Loucy (cell line): ENCODE results near the gene GPC1.

ENCODE experiments used
- H2AFZ ChIP-seq: fragments of 200-600 bp; sonication (generic); 2 replicates; pipeline ENCODE4 v1.6.0; 2016; ENCODE audit warnings: antibody characterized with exemption, mild to moderate bottlenecking, low read length, moderate library complexity
- H3F3A ChIP-seq: fragments of 200-600 bp; 2 replicates; pipeline ENCODE4 v1.6.0; 2016; ENCODE audit warnings: antibody characterized with exemption, low read depth, mild to moderate bottlenecking
- H3K27me3 ChIP-seq: fragments of 200-600 bp; sonication (generic); 2 replicates; pipeline ENCODE4 v1.6.1; 2014; ENCODE audit warnings: low read length, mild to moderate bottlenecking; ENCODE audit not compliant: insufficient read depth, poor library complexity, severe bottlenecking
- H3K36me3 ChIP-seq: fragments of 200-600 bp; sonication (generic); 2 replicates; pipeline ENCODE4 v1.6.1; 2016; ENCODE audit warnings: low read length; ENCODE audit not compliant: insufficient read depth
- H3K4me1 ChIP-seq: fragments of 200-600 bp; sonication (generic); 2 replicates; pipeline ENCODE4 v1.5.1; 2014; ENCODE audit warnings: low read length, mild to moderate bottlenecking; ENCODE audit not compliant: insufficient read depth, poor library complexity, severe bottlenecking
- H3K4me2 ChIP-seq: fragments of 200-600 bp; sonication (generic); 2 replicates; pipeline ENCODE4 v1.6.0; 2014; ENCODE audit warnings: antibody characterized with exemption, low read length, low read depth, mild to moderate bottlenecking; ENCODE audit not compliant: poor library complexity, severe bottlenecking
- H3K4me3 ChIP-seq: fragments of 200-600 bp; sonication (generic); 2 replicates; pipeline ENCODE4 v1.5.1; 2014; ENCODE audit warnings: low read length, mild to moderate bottlenecking, mixed read lengths; ENCODE audit not compliant: poor library complexity, severe bottlenecking
- H3K79me2 ChIP-seq: fragments of 200-600 bp; sonication (generic); 2 replicates; pipeline ENCODE4 v1.6.1; 2014; ENCODE audit warnings: low read length; ENCODE audit not compliant: insufficient read depth
- H3K9ac ChIP-seq: fragments of 200-600 bp; sonication (generic); 2 replicates; pipeline ENCODE4 v1.6.0; 2014; ENCODE audit warnings: mild to moderate bottlenecking, low read depth, low read length, moderate library complexity; ENCODE audit not compliant: poor library complexity, severe bottlenecking
- H3K9me2 ChIP-seq: fragments of 200-600 bp; sonication (generic); replicated peaks from 2 replicates; pipeline ENCODE4 v1.6.1; 2016; ENCODE audit warnings: low read depth, low read length, mixed read lengths
- H3K9me3 ChIP-seq: fragments of 200-600 bp; sonication (generic); 2 replicates; pipeline ENCODE4 v1.6.1; 2014; ENCODE audit warnings: mild to moderate bottlenecking, antibody characterized with exemption, low read length, low read depth; ENCODE audit not compliant: insufficient read depth
- H4K20me1 ChIP-seq: fragments of 200-600 bp; sonication (generic); 2 replicates; pipeline ENCODE4 v1.6.0; 2014; ENCODE audit warnings: antibody characterized with exemption, low read length, mild to moderate bottlenecking; ENCODE audit not compliant: insufficient read depth, poor library complexity, severe bottlenecking
- EZH2phosphoT487 ChIP-seq: fragments of 200-600 bp; IDR thresholded peaks from 2 replicates; pipeline ENCODE4 v1.6.1; 2018; ENCODE audit warnings: antibody characterized with exemption, mild to moderate bottlenecking, moderate library complexity, borderline replicate concordance
- TF ChIP-seq, protein P1 (sequence below): fragments of 200-600 bp; sonication (generic); conservative IDR thresholded peaks from 2 replicates; pipeline ENCODE4 v1.5.1; 2014; ENCODE audit warnings: mild to moderate bottlenecking, antibody characterized with exemption, low read length

The GPC1 gene

DNA sequence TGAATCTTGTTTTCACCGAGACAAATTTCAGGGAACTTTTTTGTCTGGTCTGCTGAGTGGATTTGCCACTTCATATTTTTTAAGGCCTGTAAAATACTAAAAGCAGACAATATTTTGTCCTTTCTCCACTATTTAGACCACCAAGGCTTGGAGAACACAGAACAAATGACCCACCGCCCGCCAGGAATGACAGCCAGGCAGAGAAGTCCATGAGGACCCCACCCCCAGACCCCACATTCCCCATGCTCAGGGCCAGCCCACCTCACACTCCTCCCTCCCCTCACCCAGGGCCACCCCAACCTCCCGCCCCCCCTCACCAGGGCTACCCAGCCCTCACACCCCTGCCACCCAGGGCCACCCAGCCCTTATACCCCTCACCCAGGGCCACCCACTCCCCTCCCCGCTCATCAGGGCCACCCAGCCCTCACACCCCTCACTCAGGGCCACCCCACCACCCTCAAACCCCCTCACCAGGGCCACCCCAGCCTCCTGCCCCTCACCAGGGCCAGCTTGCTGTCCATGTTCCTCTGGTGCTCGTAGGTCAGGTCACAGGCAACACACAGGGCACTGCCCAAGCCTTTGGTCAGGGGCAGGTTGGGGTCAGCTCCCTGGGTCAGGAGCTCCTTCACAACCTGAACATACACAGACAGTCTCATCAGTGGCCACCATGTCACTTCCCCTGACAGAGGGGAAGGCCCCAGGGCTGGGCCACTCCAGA, 71.8 kb downstream of the GPC1 start:
- Histone ChIP-seq H3K4me2 (no peak overlapping the region), H3K79me2 (no peaks in the 10 kb centered on the region), H3K9me3 (no peaks in the 10 kb centered on the region), H3K4me1 (no peaks in the 10 kb centered on the region), H3K27me3 (no peaks in the 10 kb centered on the region), H3K9me2 (no peaks in the 10 kb centered on the region), H3K4me3 (no peak overlapping the region), H3F3A (no peaks in the 10 kb centered on the region), H3K9ac (no peak overlapping the region), H3K36me3 (no peaks in the 10 kb centered on the region), H2AFZ (no peak overlapping the region), H4K20me1 (no peaks in the 10 kb centered on the region)
- TF ChIP-seq, protein P1, sequence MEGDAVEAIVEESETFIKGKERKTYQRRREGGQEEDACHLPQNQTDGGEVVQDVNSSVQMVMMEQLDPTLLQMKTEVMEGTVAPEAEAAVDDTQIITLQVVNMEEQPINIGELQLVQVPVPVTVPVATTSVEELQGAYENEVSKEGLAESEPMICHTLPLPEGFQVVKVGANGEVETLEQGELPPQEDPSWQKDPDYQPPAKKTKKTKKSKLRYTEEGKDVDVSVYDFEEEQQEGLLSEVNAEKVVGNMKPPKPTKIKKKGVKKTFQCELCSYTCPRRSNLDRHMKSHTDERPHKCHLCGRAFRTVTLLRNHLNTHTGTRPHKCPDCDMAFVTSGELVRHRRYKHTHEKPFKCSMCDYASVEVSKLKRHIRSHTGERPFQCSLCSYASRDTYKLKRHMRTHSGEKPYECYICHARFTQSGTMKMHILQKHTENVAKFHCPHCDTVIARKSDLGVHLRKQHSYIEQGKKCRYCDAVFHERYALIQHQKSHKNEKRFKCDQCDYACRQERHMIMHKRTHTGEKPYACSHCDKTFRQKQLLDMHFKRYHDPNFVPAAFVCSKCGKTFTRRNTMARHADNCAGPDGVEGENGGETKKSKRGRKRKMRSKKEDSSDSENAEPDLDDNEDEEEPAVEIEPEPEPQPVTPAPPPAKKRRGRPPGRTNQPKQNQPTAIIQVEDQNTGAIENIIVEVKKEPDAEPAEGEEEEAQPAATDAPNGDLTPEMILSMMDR = no peak
- TF ChIP-seq EZH2phosphoT487 = no peak

DNA sequence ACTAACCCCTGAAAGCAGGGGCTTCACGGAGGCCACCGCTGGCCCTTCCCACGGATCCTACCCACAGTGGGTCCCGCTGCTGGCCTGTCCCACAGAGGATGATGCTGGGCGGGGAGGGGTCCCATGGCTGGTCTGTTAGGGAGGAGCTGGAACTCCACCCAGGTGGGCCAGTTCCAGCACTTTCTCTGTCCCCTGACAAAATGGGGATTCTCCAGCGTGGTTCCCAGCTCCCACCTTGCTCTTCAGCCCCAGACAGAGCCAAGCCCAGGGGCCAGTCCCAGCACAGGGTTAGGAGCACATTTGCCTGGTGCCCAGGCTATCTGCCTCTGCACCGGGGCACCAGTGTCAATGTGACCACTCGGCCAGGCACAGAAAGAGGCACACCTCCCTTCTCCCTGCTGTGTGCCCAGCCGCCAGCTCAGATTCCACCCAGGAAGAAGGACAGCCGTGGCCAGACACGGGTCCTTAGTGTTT, 72.4 kb downstream of the GPC1 start:
- no peaks in the 10 kb centered on the region for H3K79me2 ChIP-seq
- H3K27me3 ChIP-seq = no peaks in the 10 kb centered on the region
- H3K9ac ChIP-seq = no peak overlapping the region
- no peak overlapping the region for H3K4me2 ChIP-seq
- no peak overlapping the region for H3K4me3 ChIP-seq
- no peaks in the 10 kb centered on the region for H3K4me1 ChIP-seq
- no peaks in the 10 kb centered on the region for H3K9me3 ChIP-seq
- H3F3A ChIP-seq = no peaks in the 10 kb centered on the region
- H3K9me2 ChIP-seq = no peaks in the 10 kb centered on the region
- no peaks in the 10 kb centered on the region for H4K20me1 ChIP-seq
- TF ChIP-seq EZH2phosphoT487 = no peak
- TF ChIP-seq, protein P1 = no peak
- H2AFZ ChIP-seq = no peak overlapping the region
- no peaks in the 10 kb centered on the region for H3K36me3 ChIP-seq

DNA sequence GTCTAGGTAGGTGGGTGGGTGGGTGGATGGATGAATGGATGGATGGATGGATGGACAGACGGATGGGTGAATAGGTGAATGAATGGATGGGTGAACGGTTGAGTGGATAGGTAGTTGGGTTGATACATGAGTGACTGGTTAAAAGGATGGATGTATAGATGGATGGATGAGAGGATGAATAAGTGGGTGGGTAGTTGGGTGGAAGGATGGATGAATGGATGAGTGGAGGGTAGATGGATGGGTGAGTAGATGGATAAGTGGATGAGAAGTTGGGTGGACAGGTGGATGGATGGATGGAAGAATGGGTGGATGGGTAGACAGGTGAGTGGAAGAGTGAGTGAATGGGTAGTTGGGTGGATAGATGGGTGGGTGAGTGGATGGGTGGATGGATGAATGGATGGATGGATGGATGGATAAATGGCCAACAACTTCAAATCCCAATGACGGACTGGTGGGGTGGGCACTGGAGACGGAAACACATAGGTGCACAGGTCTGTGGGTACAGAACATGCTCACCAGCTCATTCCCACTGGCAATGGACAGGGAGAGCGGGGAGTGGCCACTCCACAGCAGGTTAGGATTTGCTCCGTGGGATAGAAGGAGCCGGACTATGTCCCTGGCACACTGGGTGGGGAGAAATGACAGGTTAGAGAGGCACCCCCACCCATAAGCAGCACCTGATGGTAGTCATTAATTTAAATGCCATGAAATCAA, 73.5 kb downstream of the GPC1 start:
- Histone ChIP-seq H4K20me1 (no peaks in the 10 kb centered on the region), H3K4me1 (no peaks in the 10 kb centered on the region), H3K9me2 (no peaks in the 10 kb centered on the region), H3K9ac (no peak overlapping the region), H3F3A (no peaks in the 10 kb centered on the region), H3K27me3 (no peaks in the 10 kb centered on the region), H3K36me3 (no peaks in the 10 kb centered on the region), H3K4me3 (no peak overlapping the region), H2AFZ (no peak overlapping the region), H3K4me2 (no peak overlapping the region), H3K79me2 (no peaks in the 10 kb centered on the region), H3K9me3 (no peaks in the 10 kb centered on the region)
- TF ChIP-seq, protein P1 = no peak
- no peak for TF ChIP-seq EZH2phosphoT487
